ENCODE measurements around the gene KIF16B.

DNA sequence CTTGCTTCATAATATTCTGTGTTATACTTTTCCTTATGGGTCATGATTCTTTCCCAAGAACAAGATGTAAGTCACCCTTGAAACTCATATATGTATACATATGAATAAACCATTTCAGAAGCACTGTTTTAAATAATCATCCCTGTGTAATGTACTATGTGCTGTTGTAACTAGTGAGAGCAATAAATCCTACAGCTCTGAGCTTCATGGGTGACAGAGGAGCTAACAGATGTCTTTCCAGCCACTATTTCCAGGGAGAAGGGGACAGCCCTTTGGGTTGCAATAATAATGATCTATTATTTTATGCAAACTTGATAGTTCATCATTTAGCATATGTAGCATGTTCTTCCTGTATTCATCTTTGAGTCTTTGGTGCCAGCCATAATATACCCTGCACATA lies 342.8 kb downstream of the KIF16B start:
- no peak for TF ChIP-seq POLR2A (IDR thresholded peaks at IDR 0.05)
- TF ChIP-seq POLR2AphosphoS5 (IDR thresholded peaks at IDR 0.05) = no peak

Data from breast epithelium (tissue), 3 donors.